Activated CD4-positive, CD25-positive, alpha-beta regulatory T cell treated with anti-CD3 and anti-CD28 coated beads, Interleukin-2, amount 50 U/mL, for 16 hours (primary cell): ENCODE measurements around the gene PALLD.
"Not testable (repeated sequence)": the region's sequence is repeated elsewhere in the genome, so short reads cannot be mapped to it uniquely, and the experiment has no call there.

Experiments used
- DNase-seq: peaks from one replicate; pipeline ENCODE4 v3.0.0-alpha.2; 2020; ENCODE audit warnings: low read depth, low spot score

The PALLD gene

DNA sequence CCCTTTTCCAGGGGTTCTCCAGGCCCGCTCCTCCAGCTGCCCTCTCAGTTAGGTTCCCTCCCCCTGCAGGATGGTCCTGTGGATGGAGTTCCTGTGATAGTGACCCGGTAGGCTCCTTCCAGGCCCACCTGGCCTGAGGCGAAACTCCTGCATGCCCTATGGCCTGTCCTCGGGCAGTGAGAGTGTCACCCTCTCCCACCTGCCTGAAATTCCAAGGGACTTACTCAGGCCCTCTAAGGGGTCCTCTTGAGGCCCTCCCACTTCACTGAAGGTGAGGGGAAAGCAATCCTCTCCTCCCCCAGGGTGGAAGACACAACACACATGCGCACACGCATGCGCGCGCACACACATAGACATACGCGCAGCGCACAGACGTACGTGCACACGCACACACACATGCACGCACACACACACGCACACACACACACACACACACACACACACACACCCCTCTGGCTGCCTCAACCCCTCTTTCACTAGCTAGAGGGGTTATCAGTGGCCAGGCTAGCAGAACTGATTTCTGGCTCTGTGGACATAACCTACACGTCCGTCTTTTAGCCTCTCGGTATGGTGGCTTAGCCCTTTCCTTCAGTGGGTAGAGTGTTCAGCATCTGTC is 297.3 kb downstream of the PALLD start:
- no peak for DNase-seq

DNA sequence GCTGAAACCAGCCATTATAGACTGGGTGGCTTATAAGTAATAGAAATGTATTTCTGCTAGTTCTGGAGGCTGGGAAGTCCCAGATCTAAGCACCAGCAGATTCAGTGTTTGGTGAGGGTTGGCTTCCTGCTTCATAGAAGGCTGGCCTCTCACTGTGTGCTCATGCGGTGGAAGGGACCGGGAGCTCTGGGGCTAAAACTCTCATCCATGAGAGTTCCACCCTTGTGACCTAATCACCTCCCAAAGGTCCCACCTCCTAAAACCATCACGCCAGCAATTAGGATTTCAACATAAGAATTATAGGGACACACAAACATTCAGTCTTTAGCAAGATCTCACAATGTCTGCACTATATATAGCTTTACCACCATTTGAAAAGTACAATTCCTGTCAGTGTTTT is 298.0 kb downstream of the PALLD start:
- no peak for DNase-seq

DNA sequence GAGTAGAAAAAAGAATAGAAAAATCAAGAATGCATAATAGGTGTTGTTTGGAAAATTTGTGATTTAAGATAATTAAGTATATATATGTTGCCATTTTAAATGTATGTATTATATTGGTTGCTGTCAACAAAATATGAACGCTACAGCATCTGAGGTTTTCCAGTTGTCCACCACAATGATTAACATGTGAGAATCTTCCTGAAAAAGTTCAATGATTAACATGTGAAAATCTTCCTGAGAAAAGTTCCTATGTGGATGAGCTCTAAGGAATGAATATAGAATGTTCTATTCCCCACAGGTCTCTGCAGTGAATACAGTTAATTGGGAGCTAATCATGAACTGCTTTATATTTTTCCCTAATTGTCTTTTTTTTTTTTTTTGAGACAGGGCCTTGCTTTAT is 298.5 kb downstream of the PALLD start:
- no peak for DNase-seq

DNA sequence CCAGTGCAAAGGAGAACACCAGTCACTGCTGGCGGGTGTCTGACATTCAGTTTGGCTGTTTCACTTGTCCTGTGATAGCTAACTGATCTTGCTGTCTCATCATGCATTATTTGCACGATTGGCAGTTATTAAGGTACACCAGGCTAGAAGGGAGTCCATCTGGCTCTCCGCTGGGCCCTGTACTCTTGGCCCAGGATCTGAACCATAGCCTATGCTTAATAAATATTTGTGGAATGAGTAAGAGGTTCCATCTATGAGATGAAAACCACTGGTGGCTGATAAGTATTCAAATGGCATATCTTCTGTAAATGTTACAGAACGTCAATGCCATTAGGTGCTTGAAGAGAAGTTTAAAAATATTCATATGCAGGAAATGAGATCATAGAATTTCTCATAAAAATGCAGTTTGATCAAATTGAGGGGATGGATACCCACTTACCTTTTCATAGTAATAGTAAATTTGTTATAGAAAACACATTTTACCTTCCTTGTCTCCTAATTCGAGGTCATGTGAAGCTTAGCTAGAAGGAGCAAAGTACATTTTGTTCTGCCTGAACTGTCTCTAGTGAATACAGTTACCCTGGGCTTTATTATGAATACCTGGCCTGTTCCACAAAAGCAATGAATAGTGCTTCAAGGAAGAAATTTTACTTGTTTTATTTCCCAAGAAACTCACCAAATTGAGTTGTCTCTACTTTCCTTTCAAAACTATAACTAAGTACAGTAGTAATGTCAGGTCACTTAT is 299.7 kb downstream of the PALLD start:
- no peak for DNase-seq

DNA sequence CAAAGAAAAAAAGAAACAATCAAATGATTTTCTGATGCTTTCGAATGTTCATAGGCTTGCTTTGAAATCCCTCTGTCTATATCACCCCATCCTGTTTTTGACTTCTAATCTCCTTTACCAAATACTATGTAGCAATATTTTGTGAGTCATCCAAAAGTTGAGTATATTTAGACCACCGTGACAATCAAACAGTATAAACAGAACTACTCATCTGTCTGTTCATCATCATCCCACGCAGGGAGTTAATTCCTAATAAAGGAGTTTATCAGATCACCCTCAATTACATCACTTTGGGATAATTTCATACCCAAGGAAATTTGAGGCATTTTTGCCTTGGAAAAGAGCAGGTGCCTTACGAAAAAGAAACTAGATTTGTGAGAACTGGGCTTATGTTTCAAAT is 300.3 kb downstream of the PALLD start:
- DNase-seq = no peak

DNA sequence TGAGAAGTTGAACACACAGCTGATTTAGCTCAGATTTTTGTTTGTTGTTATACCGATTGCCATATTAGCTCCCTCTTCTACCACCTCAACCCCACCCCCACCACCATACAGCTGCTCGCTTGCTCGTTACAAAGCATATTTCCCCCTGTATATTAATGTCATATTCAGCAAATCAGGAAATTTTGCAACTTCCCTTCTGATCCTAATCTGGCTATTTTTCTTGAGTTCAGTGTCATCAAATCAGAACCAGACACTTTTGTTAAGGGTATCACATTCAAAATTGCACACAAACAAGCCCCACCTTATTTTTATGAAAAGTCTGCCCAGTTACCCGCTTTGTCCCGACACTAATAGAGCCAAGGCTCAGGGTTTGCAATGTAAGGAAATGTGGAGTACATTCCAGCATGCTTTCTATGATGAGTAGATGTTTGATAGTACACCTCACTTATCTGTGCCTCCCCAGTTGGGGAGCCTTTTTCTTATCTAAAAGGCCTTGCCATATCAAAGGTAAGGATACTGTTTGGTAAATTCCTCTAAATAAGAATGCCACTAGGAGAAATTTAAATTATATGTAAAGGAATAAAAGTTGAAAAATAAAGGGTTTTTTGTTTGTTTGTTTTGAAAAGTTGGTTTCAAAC is 301.0 kb downstream of the PALLD start:
- no peak for DNase-seq

DNA sequence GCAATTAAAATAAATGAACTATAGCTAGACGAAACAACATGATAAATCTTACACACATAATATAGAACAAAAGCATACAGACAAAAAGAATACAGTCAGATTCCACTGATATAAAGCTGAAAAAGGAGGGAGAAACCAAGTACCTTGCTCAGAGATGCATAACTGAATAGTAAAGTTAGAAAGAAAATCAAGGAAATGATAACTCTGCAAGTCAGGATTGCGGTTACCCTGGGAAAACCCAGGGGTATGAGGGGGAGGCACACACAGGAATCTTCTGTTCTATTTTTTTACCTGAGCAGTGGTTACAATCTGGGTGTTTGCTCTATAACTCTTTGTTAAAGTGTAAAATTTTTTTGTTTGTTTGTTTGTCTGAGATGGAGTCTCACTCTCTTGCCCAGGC is 304.1 kb downstream of the PALLD start:
- DNase-seq = no peak

DNA sequence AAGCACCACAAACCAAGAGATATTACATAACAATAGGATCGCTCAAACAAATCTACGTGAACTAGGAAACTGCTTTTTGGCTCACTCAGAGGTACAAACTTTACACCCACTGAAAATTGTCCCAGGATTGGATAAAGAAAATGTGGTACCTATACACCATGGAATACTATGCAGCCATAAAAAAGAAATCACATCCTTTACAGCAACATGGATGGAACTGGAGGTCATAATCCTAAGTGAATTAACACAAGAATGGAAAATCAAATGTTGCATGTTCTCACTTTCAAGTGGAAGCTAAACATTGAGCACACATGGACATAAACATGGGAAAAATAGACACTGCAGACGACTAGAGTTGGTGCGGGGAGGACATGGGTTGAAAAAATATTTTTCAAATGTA is 305.4 kb downstream of the PALLD start:
- DNase-seq = no peak

DNA sequence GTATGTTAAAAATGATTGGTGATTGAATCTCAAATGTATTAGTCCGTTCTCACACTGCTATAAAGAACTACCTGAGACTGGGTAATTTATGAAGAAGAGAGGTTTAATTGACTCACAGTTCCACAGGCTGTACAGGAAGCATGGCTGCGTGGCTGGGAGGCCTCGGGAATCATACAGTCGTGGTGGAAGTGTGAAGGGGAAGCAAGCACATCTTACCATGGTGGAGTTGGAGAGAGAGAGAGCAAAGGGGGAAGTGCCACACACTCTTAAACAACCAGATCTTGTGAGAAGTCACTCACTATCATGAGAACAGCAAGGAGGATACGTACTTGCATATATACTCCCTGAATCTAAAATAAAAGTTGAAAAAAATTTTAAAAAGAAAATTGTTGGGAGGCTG is 306.2 kb downstream of the PALLD start:
- not testable (repeated sequence) for DNase-seq

DNA sequence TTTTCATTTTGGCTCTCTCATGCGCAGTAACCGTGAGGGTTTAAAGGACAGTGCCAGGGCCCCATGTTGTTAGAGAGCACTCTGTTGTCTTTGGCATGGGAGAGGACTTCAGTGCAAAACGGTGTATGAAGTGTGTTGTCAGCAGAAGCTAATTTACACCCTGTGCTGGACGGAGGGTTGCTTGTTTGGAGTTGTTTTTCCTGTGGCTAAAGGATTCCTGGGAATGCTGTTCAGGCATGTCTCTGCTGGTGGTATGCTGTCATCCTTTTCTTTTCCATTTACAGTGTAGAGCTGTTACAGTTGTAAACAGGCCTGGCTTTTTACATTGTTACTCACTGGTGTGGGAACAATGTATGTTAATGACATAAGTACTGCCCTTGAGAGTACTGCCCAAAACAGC is 306.9 kb downstream of the PALLD start:
- no peak for DNase-seq

DNA sequence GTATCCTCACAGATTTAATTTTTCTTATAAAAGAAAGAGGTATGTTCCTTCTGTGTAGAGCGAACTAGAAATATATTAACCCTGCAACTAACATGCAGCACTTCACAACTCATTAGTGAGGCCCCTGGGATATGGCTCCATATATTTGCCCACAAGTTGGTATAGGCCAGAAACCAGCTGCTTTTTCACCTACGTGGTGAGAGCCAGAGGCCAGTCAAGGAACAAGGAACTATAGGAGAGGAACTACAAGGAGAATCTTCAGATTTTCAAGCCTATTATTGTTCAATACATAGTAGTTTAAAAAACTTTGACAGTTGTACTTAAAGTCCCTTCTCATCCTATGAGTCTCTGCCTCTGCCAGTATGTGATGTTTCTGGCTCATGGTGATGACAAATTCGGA is 307.3 kb downstream of the PALLD start:
- no peak for DNase-seq

DNA sequence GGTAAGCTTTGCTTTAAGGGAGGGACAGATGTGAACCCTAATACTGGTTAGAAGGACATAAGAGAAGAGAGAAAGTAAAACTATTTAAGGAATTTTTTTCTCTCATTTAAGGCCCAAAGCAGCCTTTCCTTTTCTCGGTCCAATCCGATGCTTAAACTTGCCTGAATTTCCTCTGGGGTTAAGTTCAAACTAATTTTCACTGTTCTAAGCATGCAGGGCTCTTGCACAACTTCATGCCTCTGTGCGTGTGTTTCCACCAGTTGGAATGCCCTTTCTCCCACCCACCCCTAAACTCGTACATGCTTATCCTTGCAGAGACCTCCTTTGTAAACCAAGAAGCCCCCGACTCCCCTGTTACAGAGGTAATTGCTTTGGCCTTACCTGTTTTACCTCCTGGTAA is 308.5 kb downstream of the PALLD start:
- DNase-seq = no peak

DNA sequence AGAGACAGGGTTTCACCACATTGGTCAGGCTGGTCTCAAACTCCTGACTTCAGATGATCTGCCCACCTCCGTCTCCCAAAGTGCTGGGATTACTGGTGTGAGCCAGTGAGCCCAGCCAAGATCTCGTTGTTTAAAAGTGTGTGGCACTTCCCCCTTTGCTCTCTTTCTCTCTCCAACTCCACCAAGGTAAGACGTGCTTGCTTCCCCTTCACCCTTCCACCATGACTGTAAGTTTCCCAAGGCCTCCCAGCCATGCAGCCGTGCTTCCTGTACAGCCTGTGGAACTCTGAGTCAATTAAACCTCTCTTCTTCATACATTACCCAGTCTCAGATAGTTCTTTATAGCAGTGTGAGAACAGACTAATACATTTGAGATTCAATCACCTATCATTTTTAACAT is 309.4 kb downstream of the PALLD start:
- DNase-seq = not testable (repeated sequence)

DNA sequence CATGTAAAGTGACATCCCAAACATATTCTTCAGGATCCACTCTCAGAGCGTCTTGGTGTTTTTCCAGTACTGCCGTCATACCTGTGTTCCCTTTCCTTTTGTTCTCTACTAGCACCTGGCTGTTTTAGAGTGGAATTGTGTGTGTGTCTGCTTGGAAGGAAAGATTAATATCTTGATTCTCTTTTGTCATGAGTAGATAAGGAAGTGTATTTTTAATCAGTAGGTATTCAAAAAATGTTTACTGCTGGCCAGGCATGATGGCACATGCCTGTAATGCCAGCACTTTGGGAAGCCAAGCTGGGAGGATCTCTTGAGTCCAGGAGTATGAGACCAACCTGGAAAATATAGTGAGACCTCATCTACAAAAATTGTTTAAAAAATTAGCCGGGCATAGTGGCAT is 314.4 kb downstream of the PALLD start:
- DNase-seq = no peak

DNA sequence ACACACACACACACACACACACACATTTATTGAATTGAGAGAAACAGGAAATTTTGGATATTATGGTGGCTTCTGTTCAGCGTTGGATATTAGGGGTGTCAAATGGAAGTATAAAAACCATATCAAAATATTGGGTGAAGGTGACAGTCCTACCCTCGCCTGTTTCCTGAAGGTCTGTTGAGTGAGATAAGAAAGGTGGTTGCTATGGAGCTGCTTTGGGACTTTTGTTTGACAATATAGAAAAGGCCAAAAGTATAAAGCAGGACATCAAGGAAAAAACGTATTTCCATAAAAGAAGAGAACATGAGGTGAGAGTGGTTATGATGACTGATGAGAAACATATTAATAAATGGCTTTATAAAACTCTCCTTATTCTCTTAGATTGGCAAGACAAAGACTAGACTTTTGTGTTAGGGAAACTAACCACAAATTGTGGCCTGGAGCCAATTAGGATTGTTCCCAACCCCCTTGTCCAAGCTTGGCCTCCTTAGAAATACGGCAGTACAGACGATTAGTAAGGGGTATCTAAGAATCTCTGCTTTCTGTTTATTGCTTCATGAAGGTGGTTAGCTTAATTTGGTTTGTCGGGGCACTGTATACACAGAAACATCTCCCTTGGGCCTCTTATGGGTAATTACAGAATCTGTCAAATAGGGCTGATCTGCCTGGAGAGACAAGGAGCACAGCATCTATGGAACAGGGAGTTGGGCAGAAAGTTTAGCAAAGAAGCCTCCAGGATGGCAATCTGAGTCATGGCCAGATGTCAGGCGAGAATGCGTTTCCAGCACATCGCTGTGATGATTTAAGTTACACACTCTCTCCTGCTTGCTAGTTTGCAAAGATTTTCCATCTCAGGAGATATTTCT is 315.2 kb downstream of the PALLD start:
- DNase-seq = no peak

DNA sequence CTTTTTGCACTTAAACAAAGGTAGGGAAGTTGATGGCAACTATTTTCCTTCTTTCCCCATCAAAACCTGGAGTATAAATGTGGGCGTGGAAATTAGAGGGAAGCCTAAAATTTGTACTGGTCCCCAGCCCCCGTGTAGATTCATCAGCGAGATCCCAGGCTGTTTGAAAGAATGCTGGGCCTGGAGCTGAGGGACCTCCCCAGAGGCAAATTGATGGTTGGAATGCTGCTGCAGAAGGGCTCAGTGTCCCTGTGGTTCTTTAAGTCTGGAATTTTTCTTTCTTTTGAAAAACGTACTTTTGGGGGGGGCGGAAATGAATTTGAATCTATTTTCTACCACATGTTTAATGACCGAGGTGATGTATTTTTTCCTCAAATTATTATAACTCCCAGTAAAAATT is 316.0 kb downstream of the PALLD start:
- no peak for DNase-seq

DNA sequence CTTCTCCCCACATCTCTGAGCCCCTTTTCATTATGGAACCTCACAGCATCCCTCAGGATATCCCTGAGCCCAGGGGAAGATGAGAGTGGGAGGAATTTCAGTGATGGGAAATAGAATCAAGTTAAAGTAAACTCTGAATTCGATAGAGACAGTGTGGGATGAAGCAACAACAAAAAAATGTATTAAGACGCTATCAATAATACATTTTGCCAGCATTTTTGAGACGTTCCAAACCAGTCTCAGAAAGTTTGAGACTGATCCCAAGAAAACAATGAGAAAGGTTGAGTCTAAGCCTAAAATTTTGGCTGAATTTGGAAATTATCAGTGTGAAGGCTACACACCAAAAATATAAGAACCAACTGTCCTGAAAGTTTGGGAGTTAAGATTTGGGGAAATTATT is 317.0 kb downstream of the PALLD start:
- no peak for DNase-seq

DNA sequence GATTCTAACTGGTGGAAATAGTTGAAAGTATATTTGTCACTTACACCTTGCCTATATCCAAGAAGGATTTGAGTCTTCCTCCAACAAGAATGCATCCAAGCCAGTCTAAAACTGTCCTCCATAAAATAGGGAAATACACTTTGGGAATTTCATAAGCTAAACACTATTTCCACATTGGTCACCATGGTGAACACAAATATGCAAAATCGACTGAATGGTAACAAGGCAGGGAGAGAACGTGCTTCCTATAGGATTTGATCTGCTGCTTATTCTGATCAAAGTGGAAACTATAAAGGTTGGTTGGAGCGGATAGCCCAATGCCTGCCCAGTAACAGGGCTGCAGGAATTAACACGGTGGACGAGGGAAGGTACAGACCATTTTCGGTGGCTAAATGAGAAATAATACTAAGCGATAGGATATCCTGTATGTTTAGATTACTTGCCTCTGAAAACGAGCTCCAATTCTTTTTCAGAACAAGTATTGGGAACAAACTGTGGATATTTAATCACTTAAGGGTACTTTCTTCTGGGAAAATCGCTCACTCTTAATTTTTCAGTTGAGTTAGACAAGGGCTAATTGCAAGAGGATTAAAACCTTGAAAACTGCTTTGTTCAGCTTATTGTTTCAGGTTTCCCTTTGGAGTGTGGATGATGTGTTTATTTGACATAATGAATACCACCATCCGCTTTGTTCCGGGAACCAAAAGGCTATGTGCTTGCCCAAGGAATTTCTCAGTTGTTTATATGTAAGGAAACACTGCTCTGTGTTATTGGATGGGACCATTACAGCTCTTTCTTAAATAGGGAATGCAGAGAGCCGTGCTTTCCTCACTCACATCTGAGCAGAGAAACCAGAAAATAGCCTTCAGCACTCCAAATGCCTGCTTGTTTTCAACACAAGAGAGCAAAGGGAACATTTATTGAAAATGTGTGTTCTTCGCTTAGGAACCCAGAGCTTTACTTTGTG is 318.8 kb downstream of the PALLD start:
- DNase-seq = no peak

DNA sequence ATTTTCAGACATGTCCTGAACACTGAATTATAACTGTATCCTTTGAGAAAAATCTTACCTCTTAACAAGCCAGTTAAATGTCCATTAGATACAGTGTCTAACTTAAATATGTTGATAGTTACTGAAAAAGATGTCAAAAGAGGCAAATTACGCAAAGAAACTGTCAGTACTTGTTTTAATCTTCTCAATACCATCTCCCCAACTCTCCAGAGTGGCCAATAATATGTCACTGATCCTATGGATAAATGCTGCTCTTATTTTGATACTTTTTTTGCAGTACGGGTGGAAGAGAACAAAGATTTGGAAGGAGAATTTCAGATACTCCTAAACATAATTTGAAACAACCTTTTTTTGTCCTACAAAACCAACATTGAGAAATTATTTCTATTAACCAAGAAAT is 320.5 kb downstream of the PALLD start:
- no peak for DNase-seq

DNA sequence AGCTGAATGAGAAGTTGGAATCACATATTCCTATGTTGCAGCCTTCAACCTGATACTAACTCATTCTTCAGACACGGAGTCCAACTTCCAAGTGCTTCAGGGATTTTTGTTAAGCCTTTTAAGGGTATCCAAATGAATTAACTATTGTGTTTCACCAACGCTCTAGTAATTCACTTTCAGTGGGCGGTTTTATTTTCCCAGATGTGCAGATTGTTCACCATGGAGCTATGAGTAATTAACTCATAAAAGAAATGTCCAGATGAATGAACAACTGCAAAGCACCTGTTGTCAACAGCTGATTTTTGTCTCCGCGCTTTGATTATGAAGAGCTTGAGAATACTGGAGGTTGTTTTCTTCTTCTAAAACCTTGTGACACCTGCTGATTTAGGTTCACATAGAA is 325.6 kb downstream of the PALLD start:
- no peak for DNase-seq

DNA sequence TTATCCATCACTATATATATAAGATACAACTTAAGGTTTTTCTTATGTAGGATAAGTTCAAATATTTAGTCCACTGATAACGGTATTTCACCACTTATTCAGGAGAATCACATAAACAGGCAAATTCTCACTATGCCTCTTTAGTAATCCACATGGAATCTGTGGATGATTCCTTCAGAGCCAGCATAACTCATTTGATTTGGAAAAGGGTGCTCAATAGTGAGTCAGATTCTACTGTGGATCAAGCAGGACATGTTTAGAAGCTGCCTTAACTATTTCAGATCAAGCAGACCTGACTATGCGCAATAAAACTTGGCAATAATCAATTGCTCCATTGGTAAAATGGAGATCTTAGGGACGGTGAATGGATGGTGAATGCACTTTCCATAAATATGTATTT is 329.1 kb downstream of the PALLD start:
- no peak for DNase-seq
